Stimulated activated CD4-positive, alpha-beta T cell treated with anti-CD3 and anti-CD28 coated beads, Interleukin-15, amount 100 ng/mL, for 1 hour (primary cell): ENCODE results near the gene CATSPERZ.

Source experiments
- DNase-seq, 2 donors: peaks; one replicate each; pipeline ENCODE4 v3.0.0-alpha.2; 2020; ENCODE audit warnings: low read depth in 1 of 2, low spot score in 1 of 2

Gene CATSPERZ, protein sequence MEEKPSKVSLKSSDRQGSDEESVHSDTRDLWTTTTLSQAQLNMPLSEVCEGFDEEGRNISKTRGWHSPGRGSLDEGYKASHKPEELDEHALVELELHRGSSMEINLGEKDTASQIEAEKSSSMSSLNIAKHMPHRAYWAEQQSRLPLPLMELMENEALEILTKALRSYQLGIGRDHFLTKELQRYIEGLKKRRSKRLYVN

DNA sequence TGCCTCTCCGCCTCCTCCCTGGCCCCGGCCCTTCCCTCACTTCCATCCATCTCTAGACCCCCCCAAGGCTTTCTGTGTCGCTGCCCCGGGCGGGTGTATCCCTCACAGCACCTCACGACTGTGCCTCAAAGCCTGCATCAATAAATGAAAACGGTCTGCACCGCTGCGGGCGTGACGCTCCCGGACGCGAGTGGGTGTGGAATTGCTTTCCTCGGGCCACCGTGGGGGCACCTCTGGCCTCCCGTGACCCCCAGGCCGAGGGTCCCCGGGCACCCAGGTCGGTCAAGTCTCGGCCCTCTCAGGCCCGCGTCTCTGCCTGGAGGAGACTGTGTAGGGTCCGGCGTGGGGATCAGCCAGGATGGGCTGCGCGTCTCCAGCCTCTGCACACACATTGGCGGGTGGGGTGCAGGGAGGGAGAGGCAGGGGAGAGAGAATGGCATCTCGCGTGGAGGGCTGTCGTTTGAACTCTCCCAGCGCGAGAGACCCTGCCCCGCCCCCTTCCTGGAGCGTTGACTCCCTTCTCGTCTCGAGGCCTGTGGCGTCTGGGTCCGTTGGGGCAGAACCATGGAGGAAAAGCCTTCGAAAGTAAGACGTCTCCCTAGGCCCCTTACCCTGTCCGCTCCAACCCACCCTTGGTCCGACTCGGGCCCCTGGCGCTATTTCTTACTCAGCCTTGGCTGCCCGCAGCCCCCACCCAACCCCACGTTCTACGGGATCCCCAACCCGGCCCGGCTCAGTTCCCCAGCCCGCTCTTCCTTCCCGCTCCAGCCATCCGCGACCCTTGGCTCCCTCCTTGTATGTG is at the start of gene CATSPERZ:
TSS of gene CATSPERZ (plus strand) at position 512 of the 802 bp plus-strand sequence. CDS start at position 565, 53 bp downstream.
- no peak for DNase-seq

DNA sequence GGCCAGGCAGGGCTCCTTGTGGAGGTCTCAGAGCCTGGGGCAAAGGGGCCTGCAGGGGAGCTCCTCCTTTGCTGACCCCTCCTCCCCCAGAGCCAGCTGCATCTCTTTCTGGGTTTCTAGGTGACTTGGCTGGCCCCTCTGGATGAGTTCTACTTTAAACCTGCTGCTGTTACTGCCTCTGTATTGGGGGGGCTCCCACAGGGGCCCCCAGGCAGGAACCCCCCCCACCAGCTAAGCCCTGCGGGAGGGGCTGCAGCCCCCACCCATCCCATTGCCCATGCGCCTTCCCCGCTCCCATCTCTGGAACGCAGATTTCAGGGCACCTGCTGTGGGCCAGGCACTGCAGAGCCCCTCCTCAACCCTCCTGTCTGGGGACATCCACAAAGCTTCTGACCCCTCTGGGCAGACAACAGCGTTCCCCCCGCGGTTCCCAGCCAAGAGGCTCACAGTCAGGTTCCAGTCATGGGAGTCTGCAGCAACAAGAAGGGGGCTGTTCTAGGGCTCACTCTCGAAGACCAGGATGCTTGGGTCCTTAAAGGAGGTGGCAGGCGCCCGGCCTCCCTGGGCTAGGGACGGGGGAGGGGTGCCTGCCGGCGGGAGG is 49.6 kb upstream of the CATSPERZ start:
- DNase-seq = no peak

DNA sequence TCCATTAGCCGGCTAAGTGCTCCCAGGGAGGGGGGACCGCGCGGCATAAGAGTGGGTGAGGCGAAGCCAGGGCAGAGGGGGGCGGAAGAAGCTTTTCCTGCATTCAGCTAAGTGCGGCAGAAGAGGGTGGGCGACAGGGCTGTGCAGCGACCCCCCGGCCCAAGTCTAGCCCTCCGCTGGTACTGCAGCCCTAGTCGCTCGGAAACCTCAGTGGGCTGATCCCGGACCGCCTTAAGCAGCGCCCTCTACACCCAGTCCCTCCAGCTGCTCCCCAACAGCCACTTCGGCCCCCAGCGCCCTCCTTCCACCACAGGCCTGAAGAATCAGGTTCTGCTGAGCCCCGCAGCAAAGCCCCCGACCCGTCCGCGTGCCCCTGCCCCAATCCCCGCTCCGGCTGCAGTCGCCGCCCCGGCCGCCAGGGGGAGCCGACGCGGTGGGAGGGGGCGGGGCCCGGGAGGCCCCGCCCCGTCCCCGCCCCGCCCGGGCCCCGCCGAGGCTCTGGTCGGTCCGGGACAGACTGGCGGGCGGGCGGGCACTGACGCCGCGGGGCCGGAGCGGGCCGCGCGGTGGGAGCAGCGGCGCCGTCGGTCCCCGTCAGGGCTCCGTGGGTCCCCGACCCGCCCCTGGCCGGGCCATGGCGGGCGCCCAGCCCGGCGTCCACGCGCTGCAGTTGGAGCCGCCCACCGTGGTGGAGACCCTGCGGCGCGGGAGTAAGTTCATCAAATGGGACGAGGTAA is 49.0 kb upstream of the CATSPERZ start, which contains the start of gene PLCB3:
TSS of gene PLCB3 (plus strand) at position 515 of the 737 bp plus-strand sequence. CDS start at position 635, 120 bp downstream.
- peak; percentile 60 to 62 for DNase-seq

DNA sequence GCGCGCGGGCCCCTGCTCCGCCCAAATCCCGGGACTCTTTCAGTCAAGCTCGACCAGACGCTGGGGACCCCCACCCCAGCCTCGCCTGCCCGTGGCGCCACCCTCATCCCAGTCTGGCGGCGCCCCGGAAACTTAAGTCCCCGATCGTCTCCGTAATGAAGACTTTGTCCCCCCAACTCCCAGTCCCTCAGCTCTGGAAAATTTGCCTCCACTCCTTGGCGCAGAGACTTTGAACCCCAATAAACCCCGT is 48.5 kb upstream of the CATSPERZ start:
- no peak for DNase-seq

DNA sequence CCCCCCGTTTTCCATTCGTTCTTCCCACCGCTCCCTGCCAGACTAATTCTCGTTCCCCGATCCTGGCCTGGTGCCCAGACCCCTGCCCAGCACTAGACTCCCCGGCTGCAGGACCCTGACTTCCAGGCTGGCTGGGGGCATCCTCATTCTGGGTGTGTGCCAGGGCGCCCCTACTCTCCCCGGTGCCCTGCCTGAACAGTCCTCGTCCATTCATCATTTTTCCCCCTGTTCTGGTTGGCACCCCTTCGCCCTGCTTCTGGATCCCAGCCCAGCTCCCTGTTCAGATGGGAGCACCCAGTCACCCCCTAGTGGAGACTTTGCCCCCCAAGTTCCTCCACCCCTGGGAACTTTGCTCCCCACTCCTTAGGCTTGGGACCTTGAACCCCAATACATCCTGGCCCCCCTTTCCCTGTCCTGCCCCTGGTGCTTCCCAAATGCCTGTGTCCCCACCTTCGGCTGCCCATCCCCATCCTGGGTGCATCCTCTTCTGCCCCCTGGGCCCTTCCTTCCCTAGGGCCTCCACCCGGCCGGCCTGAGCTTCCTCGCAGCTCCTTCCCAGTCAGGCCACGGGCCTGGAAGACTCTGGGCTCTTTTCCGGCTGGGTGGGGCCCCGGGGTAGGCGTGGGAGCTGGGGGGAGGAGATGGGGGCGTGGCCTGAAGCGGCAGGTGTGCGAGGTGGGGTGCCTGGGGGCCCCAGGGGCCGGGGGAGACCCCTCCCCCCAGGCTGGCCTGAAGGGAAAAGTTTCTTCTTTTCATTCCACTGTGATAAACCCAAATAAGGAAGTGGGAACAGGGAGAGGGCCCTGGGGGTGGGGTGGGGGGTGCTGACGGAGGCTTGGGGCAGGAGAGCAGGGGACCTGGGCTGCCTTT is 47.9 kb upstream of the CATSPERZ start:
- DNase-seq = no peak

DNA sequence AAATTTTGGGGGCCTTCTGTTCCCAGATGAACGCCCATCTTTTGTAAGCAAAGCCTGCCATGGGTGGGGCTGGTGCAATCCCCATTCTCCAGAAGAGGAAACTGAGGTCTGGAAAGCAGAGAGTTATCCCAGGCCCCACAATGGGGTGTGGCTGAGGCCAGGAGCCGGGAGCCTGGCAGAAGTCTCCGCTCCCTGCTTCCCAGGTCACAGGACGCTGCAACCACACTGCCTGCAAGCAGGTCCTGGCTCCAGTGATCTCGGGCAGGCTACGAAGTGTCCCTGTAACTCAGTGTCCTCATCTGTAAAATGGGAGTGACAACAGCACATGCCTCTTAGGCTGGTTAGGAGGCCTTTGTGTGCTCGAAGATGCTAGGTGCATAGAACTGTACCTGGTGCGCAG is 47.1 kb upstream of the CATSPERZ start:
- no peak for DNase-seq

DNA sequence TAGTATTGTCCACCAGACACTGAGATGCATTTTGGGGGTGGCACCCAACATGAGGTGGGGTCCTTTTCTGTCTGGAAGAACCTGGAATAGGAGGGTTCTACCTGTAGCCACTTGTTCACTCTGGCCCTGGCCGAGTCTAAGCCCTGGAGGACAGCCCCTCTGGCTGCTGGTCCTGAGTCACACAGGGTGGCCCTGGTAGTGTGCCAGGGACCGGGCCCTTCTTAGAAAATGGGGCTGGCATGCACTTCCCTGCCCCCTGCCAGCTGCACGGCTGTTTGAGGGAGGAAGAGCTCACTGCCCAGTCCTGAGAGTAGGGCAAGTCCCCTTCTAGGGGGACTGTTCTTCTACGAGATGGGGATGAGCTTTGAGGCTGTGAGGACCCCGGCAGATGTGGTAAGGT is 46.7 kb upstream of the CATSPERZ start:
- DNase-seq = no peak

DNA sequence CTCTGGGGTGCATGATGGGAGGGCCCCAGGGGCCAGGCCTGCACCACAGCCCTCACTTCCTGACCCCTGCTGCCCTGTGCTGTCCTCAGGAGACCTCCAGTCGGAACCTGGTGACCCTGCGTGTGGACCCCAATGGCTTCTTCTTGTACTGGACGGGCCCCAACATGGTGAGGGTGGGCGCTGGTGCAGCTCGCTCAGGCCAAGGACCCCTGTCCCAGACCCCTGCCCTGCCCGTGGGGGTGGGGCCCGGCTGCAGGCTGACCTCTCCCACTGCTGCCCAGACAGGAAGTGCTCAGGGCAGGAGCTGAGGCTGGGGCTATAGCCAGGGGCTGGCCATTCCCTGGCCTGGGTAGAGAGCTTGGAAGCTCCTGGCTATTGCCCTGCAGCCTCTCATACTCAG is 45.8 kb upstream of the CATSPERZ start:
- DNase-seq = no peak

DNA sequence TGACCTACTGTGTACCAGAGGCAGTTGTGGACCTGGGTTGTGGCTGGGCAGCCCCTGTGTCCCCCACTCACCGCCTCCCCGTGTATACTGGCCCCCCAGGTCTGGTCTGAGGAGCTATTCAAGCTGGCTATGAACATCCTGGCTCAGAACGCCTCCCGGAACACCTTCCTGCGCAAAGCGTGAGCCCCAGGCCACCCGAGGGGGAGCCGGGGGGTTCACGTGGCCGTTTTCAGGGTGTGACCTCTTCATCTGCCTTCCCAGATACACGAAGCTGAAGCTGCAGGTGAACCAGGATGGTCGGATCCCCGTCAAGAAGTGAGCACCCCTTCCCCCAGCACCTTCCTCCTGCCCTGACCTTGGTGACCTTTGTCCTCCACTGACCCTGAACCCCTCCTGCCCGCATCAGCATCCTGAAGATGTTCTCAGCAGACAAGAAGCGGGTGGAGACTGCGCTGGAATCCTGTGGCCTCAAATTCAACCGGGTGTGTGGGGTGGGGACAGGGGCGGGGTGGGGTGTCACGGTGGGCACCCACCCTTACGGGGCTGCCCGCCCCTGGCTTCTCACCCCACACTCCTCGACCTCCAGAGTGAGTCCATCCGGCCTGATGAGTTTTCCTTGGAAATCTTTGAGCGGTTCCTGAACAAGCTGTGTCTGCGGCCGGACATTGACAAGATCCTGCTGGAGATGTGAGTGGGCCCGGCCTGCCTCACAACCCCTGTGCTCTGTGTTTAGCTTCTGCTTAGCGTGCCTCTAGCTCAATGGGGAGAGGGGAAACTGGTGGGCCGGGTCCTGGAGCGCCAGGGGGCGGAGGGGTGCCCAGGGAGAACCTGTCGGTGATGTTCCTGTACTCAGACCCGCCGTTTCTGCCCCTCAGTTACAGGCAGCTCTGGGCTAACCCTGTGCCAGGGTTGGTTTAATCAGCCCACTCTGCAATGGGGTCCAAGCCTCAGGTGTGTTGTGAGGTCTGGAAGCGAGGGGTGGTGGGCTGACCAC is 44.7 kb upstream of the CATSPERZ start:
- DNase-seq = no peak

DNA sequence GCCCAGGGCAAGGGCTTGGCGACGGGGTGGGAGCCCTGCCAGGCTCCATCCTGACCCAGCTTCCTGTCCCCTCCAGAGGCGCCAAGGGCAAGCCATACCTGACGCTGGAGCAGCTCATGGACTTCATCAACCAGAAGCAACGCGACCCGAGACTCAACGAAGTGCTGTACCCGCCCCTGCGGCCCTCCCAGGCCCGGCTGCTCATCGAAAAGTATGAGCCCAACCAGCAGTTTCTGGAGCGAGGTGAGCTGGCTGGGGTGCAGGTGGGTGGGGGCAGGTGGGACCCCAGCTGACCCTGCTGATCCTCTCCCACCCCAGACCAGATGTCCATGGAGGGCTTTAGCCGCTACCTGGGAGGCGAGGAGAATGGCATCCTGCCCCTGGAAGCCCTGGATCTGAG is 43.9 kb upstream of the CATSPERZ start:
- DNase-seq = no peak

DNA sequence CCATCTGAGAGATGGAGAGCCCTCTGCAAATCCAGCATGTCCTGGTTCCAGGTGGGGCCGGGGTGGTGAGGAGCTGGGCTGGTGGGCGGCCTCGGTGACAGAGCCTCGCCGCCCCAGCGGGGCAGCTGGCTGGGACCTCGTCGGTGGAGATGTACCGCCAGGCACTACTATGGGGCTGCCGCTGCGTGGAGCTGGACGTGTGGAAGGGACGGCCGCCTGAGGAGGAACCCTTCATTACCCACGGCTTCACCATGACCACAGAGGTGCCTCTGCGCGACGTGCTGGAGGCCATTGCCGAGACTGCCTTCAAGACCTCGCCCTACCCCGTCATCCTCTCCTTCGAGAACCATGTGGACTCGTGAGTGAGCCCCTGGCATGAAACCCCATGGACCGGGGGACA is 41.8 kb upstream of the CATSPERZ start:
- no peak for DNase-seq

DNA sequence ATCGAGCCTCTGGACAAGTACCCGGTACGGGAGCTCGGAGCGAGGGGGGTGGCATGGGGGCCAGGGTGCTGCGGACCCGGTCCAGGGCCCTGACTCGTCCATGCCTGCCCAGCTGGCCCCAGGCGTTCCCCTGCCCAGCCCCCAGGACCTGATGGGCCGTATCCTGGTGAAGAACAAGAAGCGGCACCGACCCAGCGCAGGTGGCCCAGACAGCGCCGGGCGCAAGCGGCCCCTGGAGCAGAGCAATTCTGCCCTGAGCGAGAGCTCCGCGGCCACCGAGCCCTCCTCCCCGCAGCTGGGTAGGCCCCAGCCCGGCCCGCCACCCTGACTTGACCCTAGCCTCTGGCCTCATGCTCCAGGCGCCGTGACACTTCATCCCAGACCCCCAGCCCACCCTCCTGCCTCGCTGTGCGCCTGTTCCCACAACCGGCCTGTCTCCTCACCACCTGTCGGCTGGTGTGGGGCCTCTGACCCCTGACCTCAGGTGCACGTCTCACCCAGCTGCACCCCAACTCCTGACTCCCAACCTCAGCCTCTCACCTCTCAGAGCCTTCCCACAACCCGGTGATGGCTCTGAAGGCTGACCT is 41.1 kb upstream of the CATSPERZ start:
- no peak for DNase-seq

DNA sequence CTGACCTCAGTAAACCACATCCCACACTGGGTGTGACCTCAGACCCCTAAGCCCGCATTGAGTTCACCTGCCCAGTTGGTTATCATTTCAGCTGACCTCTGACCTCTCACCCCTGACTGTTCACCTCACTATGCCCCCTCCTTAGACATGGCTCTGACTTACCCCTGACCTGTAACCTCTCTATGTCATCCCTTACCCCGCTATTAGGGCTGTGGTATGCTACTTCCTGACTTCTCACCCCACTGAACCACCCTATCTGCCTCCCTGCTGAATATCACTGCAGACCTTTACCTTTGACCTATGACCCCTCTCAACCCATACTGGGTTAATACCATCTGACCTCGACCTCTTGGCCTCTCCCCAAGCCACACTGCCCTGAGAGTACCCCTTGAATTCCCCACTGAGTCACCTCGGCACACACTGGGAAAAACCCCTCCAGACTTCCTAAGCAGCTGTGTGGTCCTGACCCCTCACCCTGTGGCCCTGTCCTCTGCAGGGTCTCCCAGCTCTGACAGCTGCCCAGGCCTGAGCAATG is 40.6 kb upstream of the CATSPERZ start:
- DNase-seq = no peak

DNA sequence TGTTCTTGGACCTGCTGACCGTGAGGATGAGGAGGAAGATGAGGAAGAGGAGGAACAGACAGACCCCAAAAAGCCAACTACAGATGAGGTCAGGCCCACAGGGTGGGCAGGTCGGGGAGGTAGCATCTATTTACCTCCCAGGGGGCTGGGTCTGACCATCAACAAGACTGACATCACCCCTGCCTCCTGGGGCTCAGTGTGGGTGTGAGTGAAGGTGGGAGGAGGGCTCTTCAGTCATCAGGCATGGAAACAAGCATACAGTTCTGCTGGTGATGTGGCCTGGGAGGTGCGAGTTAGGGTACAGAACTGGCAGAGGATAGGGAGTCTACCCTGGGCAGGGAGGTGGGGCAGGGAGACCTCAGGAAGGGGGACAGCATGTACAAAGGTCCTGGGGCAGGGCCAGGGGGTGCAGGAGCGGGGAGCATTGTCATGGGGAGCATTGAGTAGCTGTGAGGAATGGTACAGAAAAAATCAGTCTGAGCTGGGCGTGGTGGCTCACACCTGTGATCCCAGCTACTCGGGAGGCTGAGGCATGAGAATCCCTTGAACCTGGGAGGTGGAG is 39.9 kb upstream of the CATSPERZ start:
- no peak for DNase-seq

DNA sequence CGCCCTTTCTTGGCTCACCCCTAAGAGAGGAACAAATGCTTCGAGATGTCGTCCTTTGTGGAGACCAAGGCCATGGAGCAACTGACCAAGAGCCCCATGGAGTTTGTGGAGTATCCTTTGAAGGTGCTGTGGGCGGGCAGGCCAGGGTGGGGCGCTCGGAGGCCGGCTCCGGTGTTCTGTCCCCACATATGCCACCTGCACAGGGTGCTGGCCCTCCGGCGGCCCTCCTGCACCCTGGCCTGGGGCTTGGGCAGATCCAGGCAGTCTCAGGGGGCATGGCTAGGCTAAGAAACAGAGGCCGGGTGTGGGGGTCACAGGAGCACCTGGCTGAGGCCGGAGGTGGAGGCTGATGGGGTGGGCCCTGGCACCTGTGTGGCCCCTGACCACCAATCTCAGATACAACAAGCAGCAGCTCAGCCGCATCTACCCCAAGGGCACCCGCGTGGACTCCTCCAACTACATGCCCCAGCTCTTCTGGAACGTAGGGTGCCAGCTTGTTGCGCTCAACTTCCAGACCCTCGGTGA is 38.5 kb upstream of the CATSPERZ start:
- no peak for DNase-seq

DNA sequence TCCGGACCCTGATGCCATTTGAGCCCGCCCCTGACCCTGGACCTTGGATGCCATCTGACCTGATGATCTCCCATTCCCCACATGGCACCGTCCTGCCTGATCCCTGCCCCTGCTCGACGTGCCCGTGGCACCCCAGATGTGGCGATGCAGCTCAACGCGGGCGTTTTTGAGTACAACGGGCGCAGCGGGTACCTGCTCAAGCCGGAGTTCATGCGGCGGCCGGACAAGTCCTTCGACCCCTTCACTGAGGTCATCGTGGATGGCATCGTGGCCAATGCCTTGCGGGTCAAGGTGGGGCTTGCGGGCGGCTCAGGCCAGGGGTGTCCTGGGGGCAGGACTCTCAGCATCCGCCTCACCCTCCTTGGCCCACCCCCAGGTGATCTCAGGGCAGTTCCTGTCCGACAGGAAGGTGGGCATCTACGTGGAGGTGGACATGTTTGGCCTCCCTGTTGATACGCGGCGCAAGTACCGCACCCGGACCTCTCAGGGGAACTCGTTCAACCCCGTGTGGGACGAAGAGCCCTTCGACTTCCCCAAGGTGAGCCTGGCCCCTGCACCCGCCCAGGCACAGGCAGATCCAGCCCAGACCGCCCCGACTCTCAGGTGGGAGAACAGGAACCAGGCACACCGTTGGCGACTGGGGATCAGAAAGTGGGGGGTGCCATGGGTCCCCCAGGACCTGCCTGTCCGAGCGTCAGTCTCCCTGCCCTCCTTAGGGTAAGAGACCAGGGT is 37.7 kb upstream of the CATSPERZ start:
- DNase-seq = no peak

DNA sequence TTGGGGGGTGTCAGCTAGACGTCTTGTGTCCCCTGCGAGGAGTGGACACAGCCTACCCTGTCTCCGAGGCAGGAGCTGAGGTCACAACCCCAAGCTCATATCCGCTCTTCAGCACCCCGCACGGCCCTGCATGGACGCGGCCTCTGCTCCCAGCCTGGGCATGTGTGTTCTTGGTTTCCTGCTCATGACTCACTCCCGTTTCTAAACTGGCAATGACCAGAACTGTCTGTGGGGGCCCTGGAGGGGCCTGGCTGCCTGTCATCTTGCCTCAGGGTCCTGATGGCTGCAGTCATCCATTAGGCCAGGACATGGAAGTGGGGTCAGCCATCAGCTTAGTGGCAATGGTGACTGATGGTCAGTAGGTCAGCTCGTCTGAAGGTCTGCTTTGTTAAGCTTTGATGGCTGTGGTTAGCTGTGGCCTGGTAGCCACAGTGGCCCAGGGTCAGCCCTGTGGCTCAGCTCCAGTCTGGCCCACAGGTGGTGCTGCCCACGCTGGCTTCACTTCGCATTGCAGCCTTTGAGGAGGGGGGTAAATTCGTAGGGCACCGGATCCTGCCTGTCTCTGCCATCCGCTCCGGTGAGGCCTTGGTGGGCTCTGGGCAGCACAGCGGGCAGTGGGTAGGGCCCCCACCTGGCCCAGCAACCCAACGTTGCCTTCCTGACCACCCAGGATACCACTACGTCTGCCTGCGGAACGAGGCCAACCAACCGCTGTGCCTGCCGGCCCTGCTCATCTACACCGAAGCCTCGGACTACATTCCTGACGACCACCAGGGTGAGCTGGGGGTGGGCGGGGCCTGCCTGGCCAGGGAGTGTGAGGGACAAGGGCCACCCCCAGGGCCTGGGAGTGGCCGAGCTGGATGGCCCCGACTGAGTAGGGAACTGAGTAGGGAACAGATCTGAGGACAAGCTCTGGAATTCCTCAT is 36.9 kb upstream of the CATSPERZ start:
- no peak for DNase-seq
